ENCODE data around the gene TNFRSF13B.

TNFRSF13B gene

DNA sequence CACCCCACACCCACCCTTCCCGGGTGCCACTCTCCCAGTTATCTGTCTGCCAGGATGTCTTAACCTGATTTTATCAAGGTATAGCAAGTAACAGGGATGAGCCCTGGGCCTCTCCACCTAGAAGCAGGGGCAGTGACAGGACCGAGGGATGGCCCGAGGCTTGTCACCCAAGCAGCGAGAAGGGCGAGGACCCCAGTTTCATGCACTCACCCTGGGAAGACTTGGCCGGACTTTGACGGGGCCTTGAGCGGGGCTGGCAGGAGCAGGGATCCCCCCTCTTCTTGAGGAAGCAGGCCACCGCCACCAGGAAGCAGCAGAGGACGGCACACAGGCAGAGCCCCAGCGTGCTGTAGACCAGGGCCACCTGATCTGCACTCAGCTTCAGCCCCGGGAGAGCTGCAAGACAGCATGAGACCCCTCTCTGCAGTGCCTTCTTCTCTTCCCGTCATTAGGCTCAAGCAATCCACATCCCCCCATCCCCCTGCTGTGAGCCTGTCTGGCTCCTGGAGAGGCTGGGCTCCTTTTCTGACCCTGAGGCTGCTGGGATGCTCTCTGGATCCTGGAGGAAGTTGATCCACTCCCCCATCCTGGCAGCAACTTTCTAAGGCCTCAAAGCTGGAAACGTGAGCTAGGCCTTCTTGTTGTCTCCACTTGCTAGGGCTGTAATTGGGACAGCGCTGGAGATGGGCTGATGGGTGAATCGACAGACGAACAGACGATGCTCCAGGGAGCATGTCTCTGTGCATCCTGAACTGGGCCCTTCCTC, 31.6 kb downstream of the TNFRSF13B start:
- no peak for DNase-seq (ENCODE audit: extremely low read depth in 1 of 2, low read depth in 1 of 2)

DNA sequence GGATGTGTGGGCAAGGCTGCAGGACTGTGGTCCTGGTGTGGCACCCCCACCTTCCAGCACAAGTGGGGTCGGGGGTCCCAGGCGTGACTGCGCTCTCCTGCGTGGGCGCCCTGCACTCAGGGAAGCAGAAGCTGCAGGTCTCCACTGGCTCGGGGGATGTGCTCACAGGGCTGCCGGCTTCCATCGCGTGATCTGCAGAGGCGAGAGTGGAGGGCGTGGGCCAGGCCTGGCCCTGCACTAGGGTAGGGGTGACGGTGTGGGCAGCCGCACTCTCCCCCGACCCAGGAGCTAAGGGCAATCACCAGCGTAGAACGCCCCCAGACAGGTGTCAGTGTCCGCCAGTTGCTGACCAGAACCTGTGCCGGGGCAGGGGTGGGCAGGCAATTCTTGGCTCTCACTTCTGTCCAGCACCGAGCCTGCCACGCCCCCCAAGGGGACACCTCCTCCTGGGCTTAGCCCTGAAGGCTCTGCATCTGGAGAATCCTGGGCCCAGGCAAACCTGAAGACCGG, 32.3 kb downstream of the TNFRSF13B start:
- no peak for DNase-seq (ENCODE audit: extremely low read depth in 1 of 2, low read depth in 1 of 2)

DNA sequence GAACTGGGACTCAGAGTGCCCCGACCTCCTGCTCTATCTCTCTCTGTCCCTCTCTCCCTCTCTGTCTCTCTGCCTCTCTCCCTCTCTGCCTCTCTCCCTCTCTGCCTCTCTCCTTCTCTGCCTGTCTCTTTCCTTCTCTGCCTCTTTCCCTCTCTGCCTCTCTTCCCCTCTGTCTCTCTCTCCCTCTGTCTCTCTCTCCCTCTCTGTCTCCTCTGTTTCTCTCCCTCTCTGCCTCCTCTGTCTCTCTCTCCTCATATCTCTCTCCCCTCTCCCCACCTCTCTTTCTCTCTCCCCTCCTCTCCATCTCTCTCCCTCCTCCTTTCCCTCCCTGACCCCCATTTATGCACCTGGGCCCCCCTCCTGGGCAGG, 32.7 kb downstream of the TNFRSF13B start:
- no peak for DNase-seq (ENCODE audit: extremely low read depth in 1 of 2, low read depth in 1 of 2)

DNA sequence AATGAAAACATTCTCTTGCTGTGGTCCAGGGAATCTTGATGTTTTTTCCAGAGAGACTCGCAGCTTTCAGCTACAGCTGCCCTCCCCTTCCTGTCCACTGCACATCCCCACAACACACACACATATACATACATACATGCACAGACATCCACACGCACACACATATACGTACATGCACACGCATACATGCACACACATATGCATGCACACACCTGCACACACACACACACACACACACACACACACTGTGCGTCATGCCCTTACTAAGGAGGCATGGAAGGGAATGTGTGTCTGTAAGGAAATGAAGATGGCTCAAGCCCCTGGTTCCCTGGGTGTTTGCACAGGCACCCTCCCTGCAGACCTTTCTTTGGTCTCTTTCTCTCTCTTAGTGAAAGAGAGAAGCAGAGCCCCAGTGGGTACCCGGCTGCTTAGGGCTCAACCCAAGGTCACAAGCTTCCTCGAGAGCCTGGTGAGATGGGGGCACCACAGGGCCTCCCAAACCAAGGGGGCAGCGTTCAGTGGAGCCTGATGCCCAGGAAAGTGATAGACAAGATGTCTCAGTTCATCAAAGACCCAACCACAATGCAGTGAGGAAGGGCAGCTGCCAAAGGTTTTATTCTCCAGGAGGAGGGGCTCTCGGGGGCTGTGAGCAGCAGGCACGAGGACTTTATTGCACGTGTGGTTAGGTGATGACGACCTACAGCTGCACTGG, 33.3 kb downstream of the TNFRSF13B start:
- no peak for DNase-seq (ENCODE audit: extremely low read depth in 1 of 2, low read depth in 1 of 2)

DNA sequence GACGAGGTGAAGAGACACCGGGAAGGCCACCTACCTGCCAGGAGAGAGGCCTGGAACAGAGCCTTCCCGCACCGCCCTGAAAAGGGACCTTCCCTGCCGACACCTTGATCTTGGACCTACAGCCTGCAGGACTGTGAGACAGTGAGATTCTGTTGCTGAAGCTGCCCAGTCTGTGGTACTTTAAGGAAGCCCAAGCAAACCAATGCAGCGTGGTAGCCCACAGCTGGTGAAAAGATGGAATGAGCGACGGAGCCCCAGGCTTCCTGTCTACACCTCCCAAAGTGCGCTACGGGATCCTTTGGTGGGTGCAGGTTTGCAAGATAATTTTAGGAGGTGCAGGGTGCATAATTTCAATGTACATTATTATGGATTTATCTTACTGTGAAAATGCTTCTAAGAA, 33.9 kb downstream of the TNFRSF13B start:
- no peak for DNase-seq (ENCODE audit: extremely low read depth in 1 of 2, low read depth in 1 of 2)

DNA sequence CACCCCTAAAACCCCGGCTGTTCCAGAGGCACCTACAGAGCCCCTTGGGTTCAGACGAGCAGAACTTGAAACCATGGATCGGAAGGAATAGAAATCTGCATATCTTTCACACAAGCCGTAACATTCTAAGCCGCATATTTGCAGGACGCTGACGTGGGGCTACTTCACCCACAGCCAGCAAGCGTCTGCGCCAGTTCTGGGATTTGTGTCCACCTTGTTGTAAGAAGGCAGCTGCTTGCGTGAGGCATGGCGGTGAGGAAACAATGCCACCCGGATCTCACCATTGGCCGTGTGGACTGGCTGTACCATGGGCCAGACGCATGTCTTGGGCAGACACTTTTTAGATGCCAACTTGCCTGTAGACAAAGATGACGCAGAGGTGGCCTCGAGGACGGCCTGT, 34.5 kb downstream of the TNFRSF13B start:
- DNase-seq (ENCODE audit: extremely low read depth in 1 of 2, low read depth in 1 of 2) = no peak

DNA sequence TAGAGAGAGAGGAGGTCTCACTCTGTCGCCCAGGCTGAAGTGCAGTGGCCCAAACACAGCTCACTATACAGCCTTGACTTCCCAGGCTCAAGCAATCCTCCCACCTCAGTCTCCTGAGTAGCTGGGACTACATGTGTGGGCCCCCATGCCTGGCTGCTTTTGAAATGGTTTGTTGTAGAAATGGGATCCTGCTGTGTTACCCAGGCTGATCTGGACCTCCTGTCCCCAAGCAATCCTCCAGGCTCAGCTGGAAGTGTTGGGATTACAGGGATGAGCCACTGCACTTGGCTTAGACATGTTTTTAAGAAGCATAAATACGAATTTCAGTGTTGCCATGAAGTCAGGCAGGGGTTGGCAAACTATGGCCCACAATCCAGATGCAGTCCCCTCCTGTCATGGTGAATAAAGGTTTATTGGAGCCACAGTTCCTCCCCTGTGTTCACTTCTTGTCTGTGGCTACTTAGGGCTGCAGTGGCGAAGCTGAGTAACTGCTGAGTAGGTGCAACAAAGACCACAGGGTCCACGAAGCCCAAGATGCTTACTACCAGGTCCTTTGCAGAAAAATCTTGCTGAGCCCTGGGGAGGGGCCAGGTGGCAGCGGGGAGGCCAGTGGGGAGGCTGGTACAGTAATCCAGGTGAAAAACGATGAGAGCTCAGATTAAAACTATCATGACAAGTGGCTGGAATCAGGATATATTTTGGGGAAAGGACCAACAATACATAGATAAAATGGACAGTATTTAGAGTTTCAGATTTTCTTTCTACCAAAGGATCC, 35.2 kb downstream of the TNFRSF13B start:
- no peak for DNase-seq (ENCODE audit: extremely low read depth in 1 of 2, low read depth in 1 of 2)

DNA sequence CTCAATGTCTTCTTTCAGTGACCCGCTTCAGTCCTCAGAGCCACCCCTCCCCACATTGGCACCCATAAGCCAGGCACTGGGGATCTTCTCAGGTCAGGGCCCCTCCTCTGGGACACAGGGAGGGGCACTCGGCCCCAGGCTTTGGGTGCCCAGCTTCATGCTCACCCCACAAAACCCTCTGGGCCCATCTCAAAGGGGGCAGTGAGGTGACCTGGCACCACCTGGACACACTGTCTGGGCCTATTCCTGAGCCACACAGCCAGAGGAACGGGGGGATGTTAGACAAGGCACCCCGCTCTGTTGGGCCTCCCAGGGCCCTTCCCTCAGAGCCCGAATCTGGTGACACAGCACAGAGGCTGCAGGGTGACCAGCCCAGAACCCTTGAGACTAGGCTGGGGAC, 36.1 kb downstream of the TNFRSF13B start:
- no peak for DNase-seq (ENCODE audit: extremely low read depth in 1 of 2, low read depth in 1 of 2)

DNA sequence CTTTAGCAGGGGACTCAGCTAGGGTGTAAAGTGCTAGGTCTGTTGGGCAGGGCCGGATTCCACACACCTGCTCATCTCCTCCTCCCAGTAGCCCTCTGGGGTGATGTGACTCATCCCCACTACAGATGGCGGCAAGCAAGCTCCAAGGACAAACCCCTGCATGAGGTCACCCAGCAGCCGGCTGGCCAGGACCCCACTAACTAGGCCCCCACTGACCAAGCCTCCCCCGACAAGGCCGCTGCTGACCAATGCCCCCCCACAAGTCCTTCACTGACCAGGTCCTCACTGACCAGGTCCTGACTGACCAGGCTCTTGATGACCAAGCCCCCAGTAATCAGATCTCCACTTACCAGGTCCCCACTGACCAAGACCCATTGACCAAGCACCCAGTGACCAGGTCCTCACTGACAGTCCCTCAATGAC, 36.7 kb downstream of the TNFRSF13B start:
- DNase-seq (ENCODE audit: extremely low read depth in 1 of 2, low read depth in 1 of 2) = no peak

DNA sequence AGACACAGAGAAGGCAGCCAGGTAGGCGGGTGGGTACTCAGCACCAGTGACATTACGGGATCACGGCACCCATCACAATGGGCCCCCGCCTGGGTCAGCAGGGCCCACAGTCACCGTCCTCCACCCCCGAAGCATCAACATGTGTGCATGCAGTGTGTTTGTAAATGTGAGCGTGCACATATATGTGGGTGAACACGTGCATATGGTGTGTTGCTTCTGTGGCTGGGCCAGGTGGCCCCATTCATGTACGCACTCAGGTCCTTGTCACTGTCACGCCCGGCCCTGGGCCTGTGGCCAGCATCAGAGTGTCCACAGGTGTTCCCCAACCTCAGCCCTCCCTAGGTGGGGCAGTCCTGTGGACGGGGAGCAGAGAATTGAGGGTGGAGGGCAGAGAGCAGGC, 37.1 kb downstream of the TNFRSF13B start:
- no peak for DNase-seq (ENCODE audit: extremely low read depth in 1 of 2, low read depth in 1 of 2)

DNA sequence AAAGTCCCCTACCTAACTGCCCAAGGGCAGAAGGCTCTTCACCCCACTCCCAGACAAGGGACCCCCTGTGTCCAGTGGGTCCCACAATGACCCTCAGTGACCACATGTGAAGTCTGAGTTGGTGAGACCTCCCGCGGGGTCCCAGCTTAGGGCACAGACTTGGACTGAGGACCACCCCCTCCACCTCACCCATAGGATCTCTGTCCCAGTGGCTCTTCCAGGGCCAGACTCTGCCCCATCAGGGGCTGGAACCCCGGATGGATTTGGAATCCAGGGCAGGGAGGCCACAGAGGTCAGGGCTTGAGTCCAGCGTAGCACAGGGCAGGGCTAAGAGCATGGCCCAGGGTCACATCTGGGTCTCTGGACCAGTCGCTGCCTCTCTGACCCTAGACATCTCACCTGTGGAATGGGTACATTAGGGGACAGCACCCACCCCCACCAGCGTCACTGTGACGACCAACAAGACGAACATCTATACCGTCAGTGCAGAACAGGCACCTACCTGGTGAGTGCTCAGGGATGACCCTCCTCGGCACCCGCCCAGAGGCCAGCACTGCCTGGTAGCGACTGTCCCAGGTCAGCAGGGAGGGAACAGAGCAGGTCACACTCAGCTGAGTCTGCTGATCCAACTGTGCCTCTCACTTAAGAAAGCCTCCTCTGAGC, 37.7 kb downstream of the TNFRSF13B start:
- DNase-seq (ENCODE audit: extremely low read depth in 1 of 2, low read depth in 1 of 2) = no peak

DNA sequence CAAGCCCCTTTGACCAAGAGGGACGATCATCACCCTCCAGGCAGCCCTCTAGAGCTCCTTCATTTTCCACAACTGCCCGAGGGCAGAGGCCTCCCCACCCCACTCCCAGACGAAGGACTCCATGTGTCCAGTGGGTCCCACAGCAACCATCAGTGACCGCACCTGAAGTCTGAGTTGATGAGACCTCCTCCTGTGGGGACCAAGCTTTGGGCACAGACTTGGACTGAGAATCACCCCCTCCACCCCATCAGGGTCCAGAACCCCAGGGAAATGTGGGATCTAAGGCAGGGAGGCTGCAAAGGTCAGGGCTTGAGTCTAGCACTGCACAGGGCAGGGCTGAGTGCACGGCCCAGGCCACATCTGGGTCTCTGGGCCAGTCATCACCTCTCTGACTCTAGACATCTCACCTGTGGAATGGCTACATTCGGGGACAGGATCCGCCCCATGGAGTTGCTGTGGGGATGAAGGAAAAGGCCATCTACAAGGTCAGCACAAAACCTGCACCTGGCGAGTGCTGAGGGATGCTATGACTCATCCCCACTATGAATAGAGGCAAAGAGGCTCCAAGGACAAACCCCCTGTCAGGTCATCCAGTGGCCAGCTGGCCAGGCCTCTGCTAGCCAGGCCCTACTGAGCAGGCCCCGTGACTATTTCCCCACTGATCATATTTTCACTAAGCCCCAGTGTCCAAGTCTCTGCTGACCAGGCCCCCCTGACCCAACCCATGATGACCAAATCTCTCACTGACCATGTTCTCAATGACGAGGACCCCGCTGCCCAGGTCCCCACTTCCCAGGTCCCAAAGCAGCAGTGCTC, 38.4 kb downstream of the TNFRSF13B start:
- DNase-seq (ENCODE audit: extremely low read depth in 1 of 2, low read depth in 1 of 2) = no peak

DNA sequence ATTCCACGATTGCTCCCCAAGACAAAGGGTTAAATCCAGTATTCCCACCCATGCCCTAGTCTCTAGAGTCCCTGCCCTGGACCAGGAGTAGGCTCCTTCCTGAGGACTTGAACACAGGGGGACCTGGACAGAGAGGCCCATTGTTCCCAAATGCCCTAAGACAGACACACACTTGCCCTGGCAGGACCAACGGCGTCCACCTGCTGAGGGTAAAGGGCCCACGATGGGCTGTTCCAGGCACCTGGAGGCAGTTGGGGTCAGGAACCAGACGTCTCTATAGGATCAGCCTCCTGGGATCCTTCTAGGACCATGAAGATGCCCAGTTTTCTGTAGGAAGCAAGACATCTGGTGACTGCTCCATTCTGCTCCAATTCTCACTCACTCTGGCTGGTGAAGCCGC, 39.3 kb downstream of the TNFRSF13B start:
- no peak for DNase-seq (ENCODE audit: extremely low read depth in 1 of 2, low read depth in 1 of 2)

DNA sequence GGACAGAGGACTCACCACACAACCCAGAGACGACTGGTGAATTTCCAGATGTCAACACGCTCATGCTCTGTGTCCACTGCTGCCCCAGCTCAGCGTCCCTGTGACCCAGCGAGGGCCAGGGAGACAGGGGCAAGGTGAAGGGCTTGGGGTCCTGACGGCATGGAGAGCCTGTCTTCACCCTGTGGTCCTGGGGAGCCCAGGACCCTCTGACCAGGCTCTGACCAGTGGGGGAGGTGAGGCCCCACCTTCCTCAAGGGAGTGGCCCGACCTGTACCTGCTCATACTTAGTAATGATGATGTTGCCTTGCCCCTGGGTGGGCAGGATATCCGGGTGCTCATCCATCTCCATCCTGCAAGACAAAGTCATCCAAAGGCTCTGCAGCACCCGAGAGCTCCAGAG, 39.8 kb downstream of the TNFRSF13B start:
- DNase-seq (ENCODE audit: extremely low read depth in 1 of 2, low read depth in 1 of 2) = no peak

DNA sequence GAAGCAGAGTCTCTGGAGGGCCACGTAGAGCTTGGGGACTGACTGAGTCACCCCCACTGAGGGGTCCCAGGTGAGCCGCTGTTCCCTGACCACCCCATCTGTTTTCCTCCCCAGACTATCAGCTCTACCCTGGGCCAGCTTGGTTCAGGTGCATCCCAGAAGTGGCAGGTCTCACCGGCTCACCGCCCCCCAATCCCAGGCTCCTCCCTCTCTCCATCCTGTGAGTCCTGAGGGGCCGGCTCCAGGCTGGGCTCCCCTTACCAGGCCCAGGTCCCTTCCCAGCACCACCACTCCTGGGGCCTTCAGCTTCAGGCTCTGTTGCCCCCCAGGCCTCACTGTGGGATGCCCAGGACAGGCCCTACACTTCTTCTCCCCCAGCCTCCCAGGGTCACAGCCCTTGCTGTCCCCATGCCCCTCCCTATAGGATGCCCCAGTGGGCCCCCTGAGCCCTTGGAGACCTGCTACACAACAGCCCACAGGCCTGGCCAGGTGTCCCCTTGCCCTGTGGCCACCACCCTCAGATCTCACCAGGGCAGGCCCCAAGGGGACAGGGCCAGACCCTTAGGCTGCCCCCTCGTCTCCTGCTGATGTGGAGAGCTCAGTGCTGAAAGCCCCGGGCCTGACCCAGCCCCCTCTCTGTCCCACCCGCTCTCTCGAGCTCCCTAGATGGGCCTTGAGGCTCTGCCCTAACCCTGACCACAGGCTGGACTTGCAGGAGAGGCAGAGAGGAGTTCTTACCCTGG, 40.4 kb downstream of the TNFRSF13B start:
- no peak for DNase-seq (ENCODE audit: extremely low read depth in 1 of 2, low read depth in 1 of 2)

DNA sequence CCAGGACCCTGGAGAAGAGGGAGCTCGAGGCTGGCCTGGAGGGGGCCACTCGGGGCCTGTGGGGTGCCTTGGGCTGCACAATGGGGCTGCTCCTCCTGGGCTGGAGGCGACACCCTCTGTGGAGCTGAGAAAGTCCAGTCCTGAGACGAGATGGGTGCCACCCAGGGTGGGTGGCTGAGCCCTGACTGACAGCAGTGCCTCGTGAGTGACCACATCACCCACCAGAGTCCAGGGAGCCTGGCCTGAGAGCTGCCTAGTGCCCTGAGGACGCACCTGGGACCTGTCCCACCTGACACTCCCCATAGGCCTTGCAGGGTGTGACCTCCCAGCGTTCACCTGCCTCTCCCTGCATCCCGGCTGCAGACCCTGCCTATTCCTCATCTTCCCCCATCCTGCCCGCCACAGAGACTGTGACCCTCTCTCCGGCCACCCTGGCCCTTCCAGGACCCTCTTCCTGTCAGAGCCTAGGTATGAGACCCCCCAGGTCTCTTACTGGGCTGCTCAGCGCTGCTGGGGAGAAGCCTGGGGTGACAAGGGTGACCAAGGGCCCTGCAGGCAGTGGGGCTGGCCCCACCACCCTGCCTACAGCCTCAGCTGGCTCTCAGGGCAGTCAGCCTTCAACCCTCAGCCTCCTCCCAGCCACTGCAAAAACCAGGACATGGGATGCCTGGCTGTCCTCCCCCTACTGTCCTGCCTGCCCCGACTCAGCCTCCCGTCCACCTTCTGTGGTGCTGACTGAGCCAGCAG, 41.2 kb downstream of the TNFRSF13B start:
- no peak for DNase-seq (ENCODE audit: extremely low read depth in 1 of 2, low read depth in 1 of 2)

DNA sequence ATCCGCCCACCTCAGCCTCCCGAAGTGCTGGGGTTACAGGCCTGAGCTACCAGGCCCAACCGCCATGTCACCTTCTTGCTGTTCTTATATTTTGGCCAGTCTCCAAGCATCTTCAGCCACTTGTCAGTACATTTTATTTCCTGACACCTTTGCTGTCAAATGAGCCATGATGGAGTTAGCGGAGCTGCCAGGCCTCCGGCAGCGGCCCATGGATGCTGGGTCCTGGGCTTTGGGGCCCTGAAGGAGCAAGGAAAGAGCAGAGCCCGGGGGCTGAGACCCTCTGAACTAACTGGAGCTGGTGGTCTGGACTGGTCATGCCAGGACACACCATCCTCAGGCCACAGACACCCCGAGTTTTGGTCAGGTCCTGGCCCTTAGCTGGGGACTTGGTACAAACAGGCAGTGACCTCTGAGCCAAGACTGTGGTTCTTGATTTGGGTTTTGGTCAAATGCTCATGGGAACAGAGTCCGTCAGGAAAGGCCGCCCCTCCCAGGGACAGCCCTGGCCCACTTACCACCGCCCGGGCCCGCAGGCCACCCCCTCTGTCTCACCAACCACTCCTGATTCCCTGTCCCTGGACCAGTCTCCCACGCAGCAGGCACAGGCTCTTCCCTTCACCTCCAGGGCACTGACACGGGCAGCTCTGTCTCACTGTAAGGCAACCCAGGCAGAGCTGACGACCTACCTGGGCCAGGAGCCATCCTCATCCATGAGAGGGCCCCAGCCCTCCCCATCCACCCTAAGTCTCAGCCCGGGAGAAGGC, 42.0 kb downstream of the TNFRSF13B start:
- DNase-seq (ENCODE audit: extremely low read depth in 1 of 2, low read depth in 1 of 2) = no peak

DNA sequence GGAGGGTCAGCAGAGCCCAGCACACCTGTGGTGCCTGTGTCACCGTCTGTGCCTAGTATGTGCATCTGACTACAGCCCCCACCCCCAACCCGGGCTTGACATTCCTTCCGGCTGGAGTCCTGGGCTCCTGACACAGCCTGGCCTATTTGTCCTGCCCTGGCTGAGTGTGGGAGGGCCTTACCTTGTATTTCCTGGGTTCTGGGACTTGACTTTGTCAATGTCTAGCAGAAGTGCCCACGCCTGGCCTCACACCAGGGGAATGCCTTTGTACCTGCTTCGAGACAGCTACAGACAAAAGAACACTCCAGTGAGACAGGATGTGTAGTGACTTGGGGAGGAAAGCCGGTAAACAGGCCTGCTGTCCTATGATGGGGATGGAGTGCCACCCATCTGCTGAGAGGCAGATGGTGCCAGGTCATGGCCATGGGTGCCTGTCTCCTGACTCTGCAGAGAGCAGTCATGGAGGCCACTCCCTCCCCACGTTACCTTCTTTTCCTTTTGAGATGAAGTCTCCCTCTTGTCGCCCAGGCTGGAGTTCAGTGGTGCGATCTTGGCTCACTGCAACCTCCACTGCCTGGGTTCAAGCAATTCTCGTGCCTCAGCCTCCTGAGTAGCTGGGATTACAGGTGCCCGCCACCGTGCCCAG, 42.8 kb downstream of the TNFRSF13B start:
- no peak for DNase-seq (ENCODE audit: extremely low read depth in 1 of 2, low read depth in 1 of 2)
